Stimulated activated CD4-positive, alpha-beta T cell treated with anti-CD3 and anti-CD28 coated beads, Interleukin-4, amount 100 ng/mL, for 4 hours (primary cell): Measurements from ENCODE around the gene ARHGAP28.

ENCODE experiments used
- DNase-seq, 2 experiments: peaks; one replicate each; pipeline ENCODE4 v3.0.0-alpha.2; 2020

Gene ARHGAP28

GRCh38 chr18:6732952-6733351 is 3.4 kb downstream of the ARHGAP28 start:
- DNase-seq: no peak

- no peak for DNase-seq
These were observed 4.2 kb downstream of the ARHGAP28 start for GRCh38 chr18:6733758-6734157.

- DNase-seq: no peak
These were observed 5.4 kb downstream of the ARHGAP28 start for GRCh38 chr18:6734726-6735430.

GRCh38 chr18:6737833-6738232 is 8.3 kb downstream of the ARHGAP28 start:
- DNase-seq: no peak

GRCh38 chr18:6738622-6739021 is 9.1 kb downstream of the ARHGAP28 start:
- no peak for DNase-seq

GRCh38 chr18:6741232-6741663 is 11.7 kb downstream of the ARHGAP28 start:
- no peak for DNase-seq

- DNase-seq: no peak
These were observed 12.3 kb downstream of the ARHGAP28 start for GRCh38 chr18:6741786-6742185.

- DNase-seq: no peak
These were observed 14.5 kb downstream of the ARHGAP28 start for GRCh38 chr18:6743999-6744398.

GRCh38 chr18:6744816-6745455 is 15.4 kb downstream of the ARHGAP28 start:
- no peak for DNase-seq

- DNase-seq: no peak
These were observed 16.1 kb downstream of the ARHGAP28 start for GRCh38 chr18:6745504-6746031.

GRCh38 chr18:6746386-6746960 is 17.0 kb downstream of the ARHGAP28 start:
- DNase-seq: no peak

- no peak for DNase-seq
These were observed 18.1 kb downstream of the ARHGAP28 start for GRCh38 chr18:6747646-6748045.

- no peak for DNase-seq
These were observed 18.7 kb downstream of the ARHGAP28 start for GRCh38 chr18:6748241-6748640.

- no peak for DNase-seq
These were observed 20.9 kb downstream of the ARHGAP28 start for GRCh38 chr18:6750411-6750810.

- no peak for DNase-seq
These were observed 21.7 kb downstream of the ARHGAP28 start for GRCh38 chr18:6751222-6751621.

- no peak for DNase-seq
These were observed 22.8 kb downstream of the ARHGAP28 start for GRCh38 chr18:6752202-6752860.

GRCh38 chr18:6755107-6755506 is 25.6 kb downstream of the ARHGAP28 start:
- DNase-seq: no peak

GRCh38 chr18:6757931-6758330 is 28.4 kb downstream of the ARHGAP28 start:
- no peak for DNase-seq

GRCh38 chr18:6759579-6759978 is 30.1 kb downstream of the ARHGAP28 start:
- no peak for DNase-seq

- no peak for DNase-seq
These were observed 34.0 kb downstream of the ARHGAP28 start for GRCh38 chr18:6763524-6763923.

- DNase-seq: no peak
These were observed 34.9 kb downstream of the ARHGAP28 start for GRCh38 chr18:6764382-6764781.

GRCh38 chr18:6773777-6774176 is 44.3 kb downstream of the ARHGAP28 start:
- DNase-seq: no peak

- DNase-seq: no peak
These were observed 45.7 kb downstream of the ARHGAP28 start for GRCh38 chr18:6775237-6775636.

GRCh38 chr18:6775702-6776101 is 46.2 kb downstream of the ARHGAP28 start:
- DNase-seq: no peak
